ENCODE results near the gene BCORL1.

BCORL1 gene

DNA sequence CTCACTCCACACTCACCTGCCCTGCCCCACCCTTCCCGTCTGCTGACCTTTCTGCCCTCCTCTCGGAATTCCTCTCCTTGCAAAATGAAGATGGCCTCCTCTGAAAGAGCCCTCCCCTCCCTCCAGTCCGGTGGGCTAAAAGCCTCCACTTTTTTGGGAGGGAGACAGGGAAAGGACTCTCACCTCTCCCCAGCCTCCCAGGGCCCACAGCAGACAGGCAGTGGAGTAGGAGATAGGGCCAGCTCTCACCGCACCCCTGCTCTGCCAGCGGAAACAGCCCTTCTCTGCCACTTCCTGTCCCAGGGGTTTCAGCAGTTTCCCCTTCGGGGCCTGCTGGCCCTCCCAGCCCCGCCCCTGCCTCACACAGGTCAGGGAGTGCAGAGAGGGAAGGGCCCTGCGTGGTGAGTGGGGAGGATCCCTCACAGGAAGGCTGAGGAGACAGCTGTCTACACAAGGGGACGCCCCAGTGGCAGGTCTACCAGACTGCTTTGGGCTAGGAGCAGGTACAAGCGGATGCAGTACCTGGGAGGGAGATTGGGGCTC, 109.6 kb downstream of the BCORL1 start:
- peak; percentile 85 for DNase-seq (ENCODE audit: low read depth)

DNA sequence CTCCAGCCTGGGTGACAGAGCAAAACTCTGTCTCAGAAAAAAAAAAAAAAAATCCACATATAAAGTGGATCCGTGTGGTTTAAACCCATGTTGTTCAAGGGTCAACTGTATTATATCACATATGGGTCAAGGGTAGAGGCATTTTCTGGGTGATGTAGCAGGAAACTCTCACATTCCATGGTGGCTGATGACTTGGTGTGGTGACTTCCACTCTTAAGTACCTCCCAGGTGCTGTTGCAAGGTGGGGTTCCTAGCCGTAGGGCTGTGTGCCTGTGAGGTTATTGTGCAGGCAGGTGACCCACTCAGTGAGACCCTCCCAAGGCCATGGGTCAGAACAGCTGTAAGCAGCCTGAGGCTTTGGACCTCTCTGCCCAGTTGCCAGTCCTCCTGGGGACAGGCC, 110.8 kb downstream of the BCORL1 start:
- no peak for DNase-seq (ENCODE audit: low read depth)

DNA sequence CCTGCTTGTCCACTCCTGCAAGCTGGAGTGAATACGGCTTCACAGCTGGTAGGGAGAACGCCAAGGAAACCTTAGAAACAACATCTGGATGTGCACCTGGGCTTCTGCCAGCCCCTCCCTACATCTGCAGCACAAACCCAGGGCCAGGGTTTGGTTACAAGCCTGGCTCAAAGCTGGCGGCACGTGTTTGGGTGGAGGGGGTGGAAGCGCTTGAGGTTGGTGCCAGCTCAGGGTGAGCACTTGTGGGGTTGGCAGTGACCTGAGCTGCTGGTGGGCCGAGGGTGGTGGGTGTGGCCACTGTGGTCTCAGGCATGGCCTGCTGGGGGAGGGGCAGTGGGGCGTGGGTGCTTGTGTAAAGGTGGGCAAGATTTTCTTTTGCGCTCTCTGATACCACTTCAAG, 112.3 kb downstream of the BCORL1 start:
- no peak for DNase-seq (ENCODE audit: low read depth)

GRCh38 chrX:130095249-130096030, 113.0 kb downstream of the BCORL1 start:
- DNase-seq (ENCODE audit: low read depth), result no peak

DNA sequence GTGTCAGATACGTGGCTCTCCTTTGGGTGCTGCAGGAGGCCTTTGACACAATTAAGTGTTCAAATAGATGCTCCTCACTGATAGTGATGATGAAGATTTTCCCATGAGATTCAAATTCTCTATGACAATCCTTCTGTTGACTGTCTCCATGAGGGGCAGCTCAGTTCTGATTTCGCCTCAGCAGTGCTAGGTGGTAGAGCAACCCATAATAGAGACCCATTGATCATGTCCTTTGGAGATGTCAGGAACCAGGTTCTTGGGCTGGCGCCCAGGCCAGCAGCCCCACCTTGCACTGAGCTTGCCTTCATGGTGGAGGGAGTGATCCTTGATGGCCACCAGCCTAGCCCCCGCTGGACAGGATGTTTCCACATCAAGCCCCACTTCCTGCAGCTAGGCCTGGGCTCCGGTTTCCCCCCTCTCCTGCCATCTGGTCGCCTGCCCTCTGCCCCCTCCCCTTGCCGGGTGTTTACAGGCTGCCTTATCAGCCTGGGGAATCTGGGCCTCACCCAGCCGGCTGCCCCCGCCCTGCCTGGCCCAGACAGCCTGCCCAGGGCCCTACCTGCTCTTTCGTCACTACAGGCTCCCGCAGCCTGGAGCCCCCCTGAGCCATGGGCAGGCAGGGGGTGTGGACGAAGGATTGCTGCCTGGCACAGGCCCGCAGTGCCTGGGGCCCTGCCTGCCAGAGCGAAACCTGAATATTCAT, 115.2 kb downstream of the BCORL1 start:
- peak; percentile 67 for DNase-seq (ENCODE audit: low read depth)

- no peak for DNase-seq (ENCODE audit: low read depth)
These were observed 115.7 kb downstream of the BCORL1 start for GRCh38 chrX:130098210-130098552.

DNA sequence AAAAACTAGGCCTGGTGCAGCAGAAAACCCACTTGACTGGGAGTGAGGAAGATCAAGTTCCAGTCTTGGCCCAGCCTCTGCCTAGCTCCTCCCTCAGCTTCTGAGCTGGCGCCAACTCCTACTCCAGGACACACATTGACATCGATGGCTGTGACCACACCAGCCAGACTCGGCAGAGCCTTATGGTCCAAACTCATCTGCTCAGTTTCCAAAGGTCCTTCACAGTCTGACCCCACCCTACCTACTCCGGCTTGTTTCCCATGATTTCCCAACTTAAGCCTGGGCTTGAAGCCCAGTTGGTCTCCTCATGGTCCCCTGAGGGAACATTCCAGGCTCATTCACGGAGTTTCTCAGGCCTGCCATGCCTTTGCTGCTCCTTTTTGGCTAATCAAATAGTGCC, 117.7 kb downstream of the BCORL1 start:
- no peak for DNase-seq (ENCODE audit: low read depth)

DNA sequence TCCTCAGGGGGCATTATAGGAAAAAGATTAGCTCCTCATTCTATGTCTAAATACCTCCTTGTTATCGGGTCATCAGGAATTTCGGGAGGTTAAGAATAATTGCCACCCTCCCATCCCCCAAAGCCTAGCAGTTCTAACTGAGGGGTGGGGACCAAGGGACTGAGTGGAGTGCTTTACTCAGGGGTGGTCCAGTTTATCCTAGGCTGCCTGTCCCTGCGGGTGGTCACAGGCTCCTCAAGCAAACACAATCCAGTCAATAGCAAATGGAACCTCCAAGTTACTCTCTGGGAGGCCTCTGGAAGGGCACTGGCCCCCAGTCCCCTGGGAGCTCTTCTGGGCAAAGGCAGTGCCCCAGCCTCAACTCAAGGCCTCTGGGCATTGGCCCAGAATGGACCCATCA, 121.2 kb downstream of the BCORL1 start:
- DNase-seq (ENCODE audit: low read depth), result no peak

- no peak for DNase-seq (ENCODE audit: low read depth)
These were observed 122.8 kb downstream of the BCORL1 start for GRCh38 chrX:130105244-130105643.

DNA sequence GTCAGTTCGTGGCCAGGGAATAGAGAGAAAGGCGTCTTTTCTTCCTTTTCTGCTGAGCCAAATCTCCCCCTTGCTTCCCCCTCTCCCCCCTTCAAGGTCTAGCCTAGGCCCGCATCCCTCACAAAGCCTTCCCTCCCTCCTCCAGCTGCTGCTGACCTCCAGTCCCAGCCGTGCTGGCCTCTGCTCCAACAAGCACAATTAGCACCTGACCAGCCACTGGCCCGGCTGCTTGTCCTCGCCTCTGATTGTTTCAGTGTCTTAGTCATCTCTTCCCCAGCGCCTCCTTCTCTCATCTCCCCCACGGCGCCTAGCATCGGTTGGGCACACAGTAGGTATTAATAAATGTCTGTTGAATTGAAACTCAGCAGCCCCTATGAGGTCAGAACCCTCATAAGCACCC, 123.6 kb downstream of the BCORL1 start:
- DNase-seq (ENCODE audit: low read depth), result no peak
